ENCODE results near the gene NDNF. TPM values are rescaled to one million over a fixed set of nuclear protein-coding genes. Genes with fewer than 3 reads are reported as not detected.

NDNF gene
- total RNA-seq, 1 donor from 2014 or later: 1.3 TPM

DNA sequence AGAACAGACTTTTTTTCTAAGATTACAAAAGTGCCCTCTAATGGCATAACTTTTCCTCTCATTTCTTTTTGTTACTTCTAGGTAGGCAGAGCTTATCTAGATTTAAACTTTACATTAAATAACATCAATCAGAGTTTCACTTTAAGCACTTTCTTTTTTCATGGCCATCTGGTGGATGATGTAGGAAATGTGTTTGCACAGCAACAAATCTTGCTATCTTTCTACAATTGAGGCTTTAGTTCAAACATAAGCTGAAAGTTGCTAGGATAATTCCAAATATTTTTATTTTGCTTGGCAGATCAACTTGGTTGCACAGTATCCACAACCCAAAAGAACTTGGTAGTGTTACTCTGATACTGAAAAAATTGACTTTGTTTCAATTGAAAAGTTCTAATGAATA, 22.0 kb downstream of the NDNF start:
- Mint-ChIP-seq H3K27ac (ENCODE audit: unreplicated experiment) (no peak overlapping the region), H3K27me3 (ENCODE audit: unreplicated experiment) (no peaks in the 10 kb centered on the region), H3K4me3 (ENCODE audit: unreplicated experiment) (no peak overlapping the region), H3K4me1 (ENCODE audit: low read depth, unreplicated experiment) (peaks cover 2% of the 10 kb centered on the region), H3K9me3 (ENCODE audit: unreplicated experiment) (peaks cover 2% of the 10 kb centered on the region), H3K36me3 (ENCODE audit: unreplicated experiment) (no peaks in the 10 kb centered on the region)
- no peak for DNase-seq
- TF ChIP-seq, protein P1, sequence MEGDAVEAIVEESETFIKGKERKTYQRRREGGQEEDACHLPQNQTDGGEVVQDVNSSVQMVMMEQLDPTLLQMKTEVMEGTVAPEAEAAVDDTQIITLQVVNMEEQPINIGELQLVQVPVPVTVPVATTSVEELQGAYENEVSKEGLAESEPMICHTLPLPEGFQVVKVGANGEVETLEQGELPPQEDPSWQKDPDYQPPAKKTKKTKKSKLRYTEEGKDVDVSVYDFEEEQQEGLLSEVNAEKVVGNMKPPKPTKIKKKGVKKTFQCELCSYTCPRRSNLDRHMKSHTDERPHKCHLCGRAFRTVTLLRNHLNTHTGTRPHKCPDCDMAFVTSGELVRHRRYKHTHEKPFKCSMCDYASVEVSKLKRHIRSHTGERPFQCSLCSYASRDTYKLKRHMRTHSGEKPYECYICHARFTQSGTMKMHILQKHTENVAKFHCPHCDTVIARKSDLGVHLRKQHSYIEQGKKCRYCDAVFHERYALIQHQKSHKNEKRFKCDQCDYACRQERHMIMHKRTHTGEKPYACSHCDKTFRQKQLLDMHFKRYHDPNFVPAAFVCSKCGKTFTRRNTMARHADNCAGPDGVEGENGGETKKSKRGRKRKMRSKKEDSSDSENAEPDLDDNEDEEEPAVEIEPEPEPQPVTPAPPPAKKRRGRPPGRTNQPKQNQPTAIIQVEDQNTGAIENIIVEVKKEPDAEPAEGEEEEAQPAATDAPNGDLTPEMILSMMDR (IDR thresholded peaks at IDR 0.05; ENCODE audit: partially characterized antibody, unreplicated experiment): peak; percentile 55

DNA sequence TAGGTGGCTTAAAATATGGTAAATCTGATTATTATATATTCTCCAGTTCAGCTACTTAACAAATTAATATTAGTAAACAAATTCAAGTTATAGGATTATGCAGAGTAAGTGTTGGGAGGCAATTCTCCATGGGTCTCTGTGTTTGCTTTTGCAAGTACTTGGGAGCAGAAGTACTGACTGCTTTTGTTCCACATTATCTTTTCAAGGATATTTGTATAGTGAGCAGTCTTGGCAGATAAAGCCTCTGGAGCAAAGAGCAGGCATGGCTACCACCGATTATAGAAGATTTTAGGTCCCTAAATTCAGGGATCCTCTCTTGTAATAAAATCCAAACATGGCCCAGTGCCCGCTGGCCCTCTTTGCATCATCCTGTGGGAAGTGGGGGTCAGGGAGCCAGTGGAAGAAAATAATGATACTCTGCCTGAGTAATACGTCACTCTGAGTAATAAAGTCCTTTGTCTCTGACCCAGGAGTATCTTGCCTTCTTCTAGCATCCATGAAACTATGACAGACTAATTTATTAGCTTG, 23.2 kb downstream of the NDNF start:
- H3K36me3 Mint-ChIP-seq (ENCODE audit: unreplicated experiment): no peaks in the 10 kb centered on the region
- H3K4me1 Mint-ChIP-seq (ENCODE audit: low read depth, unreplicated experiment): no peaks in the 10 kb centered on the region
- H3K27me3 Mint-ChIP-seq (ENCODE audit: unreplicated experiment): no peaks in the 10 kb centered on the region
- DNase-seq: no peak
- TF ChIP-seq, protein P1 (IDR thresholded peaks at IDR 0.05; ENCODE audit: partially characterized antibody, unreplicated experiment): no peak
- H3K4me3 Mint-ChIP-seq (ENCODE audit: unreplicated experiment): no peak overlapping the region
- no peaks in the 10 kb centered on the region for H3K9me3 Mint-ChIP-seq (ENCODE audit: unreplicated experiment)
- no peak overlapping the region for H3K27ac Mint-ChIP-seq (ENCODE audit: unreplicated experiment)

DNA sequence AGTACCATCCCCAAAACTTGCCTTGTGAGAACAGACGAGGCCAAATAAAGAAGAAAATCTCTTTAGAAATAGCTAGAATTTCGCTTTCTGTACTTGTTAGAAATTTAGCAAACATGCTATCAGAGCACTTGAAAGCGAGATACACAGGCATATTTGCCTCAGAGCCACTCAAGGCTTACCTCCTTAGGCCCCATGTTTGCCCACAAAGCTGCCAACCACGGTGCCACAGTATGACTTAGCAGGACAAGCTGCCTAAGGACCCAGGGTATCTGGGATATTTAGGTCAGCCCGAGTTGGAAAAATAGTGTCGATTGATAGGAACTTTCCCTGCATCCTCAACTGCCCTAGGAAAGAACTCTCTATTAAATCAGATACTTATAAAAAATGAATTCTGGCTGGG, 24.2 kb downstream of the NDNF start:
- Mint-ChIP-seq H3K4me3 (ENCODE audit: unreplicated experiment) (no peak overlapping the region), H3K27me3 (ENCODE audit: unreplicated experiment) (no peaks in the 10 kb centered on the region), H3K9me3 (ENCODE audit: unreplicated experiment) (no peaks in the 10 kb centered on the region), H3K36me3 (ENCODE audit: unreplicated experiment) (no peaks in the 10 kb centered on the region), H3K4me1 (ENCODE audit: low read depth, unreplicated experiment) (no peaks in the 10 kb centered on the region), H3K27ac (ENCODE audit: unreplicated experiment) (no peak overlapping the region)
- no peak for DNase-seq
- TF ChIP-seq, protein P1 (IDR thresholded peaks at IDR 0.05; ENCODE audit: partially characterized antibody, unreplicated experiment): no peak

DNA sequence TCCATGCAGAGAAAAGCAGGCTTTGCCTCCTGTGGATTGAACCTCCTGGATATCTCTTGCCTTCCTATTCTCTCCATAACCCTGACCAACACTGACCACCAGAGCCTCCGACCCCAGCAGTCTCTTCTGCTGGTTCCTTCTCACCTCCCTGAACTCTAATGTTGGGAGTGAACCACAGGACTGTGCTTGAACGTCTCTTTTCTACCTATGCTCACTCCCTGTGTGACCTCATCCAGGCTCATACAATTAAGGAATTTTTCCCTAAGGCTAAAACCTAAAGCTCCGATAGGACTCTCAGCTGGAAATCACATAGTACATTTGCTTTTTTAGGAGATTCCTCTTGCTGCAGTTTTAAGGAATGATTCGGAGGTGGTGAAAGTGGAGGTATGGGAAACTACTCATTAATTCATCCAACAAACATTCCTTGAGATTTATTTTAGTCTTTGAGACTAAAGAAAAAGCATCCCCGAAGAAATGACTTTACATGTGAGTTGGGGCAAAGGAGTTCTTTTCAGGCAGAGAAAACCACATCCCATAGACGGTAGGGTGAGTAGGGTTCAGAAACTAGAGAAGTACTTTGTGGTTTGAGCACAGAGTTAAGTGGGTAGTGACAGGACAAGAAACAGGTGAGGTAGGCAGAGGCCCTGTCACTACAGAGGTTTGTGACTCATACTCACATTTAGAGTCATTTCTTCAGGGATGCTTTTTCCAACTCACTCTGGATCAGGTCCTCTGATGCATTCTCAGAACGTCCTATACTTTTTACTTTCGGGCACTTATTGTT, 30.8 kb downstream of the NDNF start:
- Mint-ChIP-seq H3K9me3 (ENCODE audit: unreplicated experiment) (no peaks in the 10 kb centered on the region), H3K4me1 (ENCODE audit: low read depth, unreplicated experiment) (no peaks in the 10 kb centered on the region), H3K27ac (ENCODE audit: unreplicated experiment) (no peak overlapping the region), H3K36me3 (ENCODE audit: unreplicated experiment) (no peaks in the 10 kb centered on the region), H3K27me3 (ENCODE audit: unreplicated experiment) (no peaks in the 10 kb centered on the region), H3K4me3 (ENCODE audit: unreplicated experiment) (no peak overlapping the region)
- TF ChIP-seq, protein P1 (IDR thresholded peaks at IDR 0.05; ENCODE audit: partially characterized antibody, unreplicated experiment): no peak
- DNase-seq: no peak

DNA sequence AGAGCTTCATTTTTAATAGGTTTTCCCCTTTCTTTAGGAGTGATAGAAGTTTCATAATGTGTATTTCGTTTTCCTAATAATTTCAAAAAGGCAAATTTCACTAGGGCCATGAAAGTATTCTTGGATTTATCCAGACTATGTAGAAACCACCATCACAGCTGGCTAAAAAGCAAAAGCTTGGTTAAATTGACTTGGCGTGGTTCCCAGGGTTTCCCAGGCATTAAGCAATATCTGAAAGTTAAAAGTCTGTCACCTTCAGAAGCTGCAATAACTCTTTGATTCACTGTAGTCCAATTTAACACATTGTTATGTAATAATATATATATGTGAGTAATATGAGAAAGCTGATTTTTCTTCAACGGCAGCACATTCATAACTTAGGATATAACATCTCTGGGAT, 38.3 kb downstream of the NDNF start:
- DNase-seq: no peak
- Mint-ChIP-seq H3K4me3 (ENCODE audit: unreplicated experiment) (no peak overlapping the region), H3K27ac (ENCODE audit: unreplicated experiment) (no peak overlapping the region), H3K36me3 (ENCODE audit: unreplicated experiment) (no peaks in the 10 kb centered on the region), H3K27me3 (ENCODE audit: unreplicated experiment) (no peaks in the 10 kb centered on the region), H3K9me3 (ENCODE audit: unreplicated experiment) (no peaks in the 10 kb centered on the region), H3K4me1 (ENCODE audit: low read depth, unreplicated experiment) (no peaks in the 10 kb centered on the region)
- TF ChIP-seq, protein P1 (IDR thresholded peaks at IDR 0.05; ENCODE audit: partially characterized antibody, unreplicated experiment): no peak
